Measurements from ENCODE around the gene ITGA4.

Gene ITGA4

GRCh38 chr2:181516992-181517391 lies 59.8 kb downstream of the ITGA4 start:
- H3K4me1 Mint-ChIP-seq (ENCODE audit: low read depth), result peaks cover 54% of the 10 kb centered on the region
- DNase-seq, result no peak
- H3K9me3 Mint-ChIP-seq, result no peaks in the 10 kb centered on the region
- peak overlapping the region; percentile 80 for H3K27ac Mint-ChIP-seq
- H3K36me3 Mint-ChIP-seq (ENCODE audit: low read depth), result peaks cover 93% of the 10 kb centered on the region
- no peak overlapping the region for H3K4me3 Mint-ChIP-seq
- no peaks in the 10 kb centered on the region for H3K27me3 Mint-ChIP-seq

GRCh38 chr2:181517685-181518301 lies 60.6 kb downstream of the ITGA4 start:
- Mint-ChIP-seq H3K27ac (peak overlapping the region; percentile 80), H3K4me3 (no peak overlapping the region), H3K9me3 (no peaks in the 10 kb centered on the region), H3K36me3 (ENCODE audit: low read depth) (peaks cover 93% of the 10 kb centered on the region), H3K4me1 (ENCODE audit: low read depth) (peaks cover 49% of the 10 kb centered on the region), H3K27me3 (no peaks in the 10 kb centered on the region)
- no peak for DNase-seq

- Mint-ChIP-seq H3K27me3 (no peaks in the 10 kb centered on the region), H3K9me3 (no peaks in the 10 kb centered on the region), H3K4me3 (no peak overlapping the region), H3K4me1 (ENCODE audit: low read depth) (peaks cover 28% of the 10 kb centered on the region), H3K36me3 (ENCODE audit: low read depth) (peaks cover 90% of the 10 kb centered on the region), H3K27ac (peak overlapping the region; percentile 38)
- no peak for DNase-seq
Observed at GRCh38 chr2:181520253-181520652, 63.1 kb downstream of the ITGA4 start.

- H3K27ac Mint-ChIP-seq, result peak overlapping the region; percentile 3
- no peak for DNase-seq
- no peaks in the 10 kb centered on the region for H3K27me3 Mint-ChIP-seq
- no peaks in the 10 kb centered on the region for H3K4me1 Mint-ChIP-seq (ENCODE audit: low read depth)
- H3K4me3 Mint-ChIP-seq, result no peak overlapping the region
- H3K9me3 Mint-ChIP-seq, result no peaks in the 10 kb centered on the region
- H3K36me3 Mint-ChIP-seq (ENCODE audit: low read depth), result peaks cover 90% of the 10 kb centered on the region
Observed at GRCh38 chr2:181523756-181524155, 66.6 kb downstream of the ITGA4 start.

GRCh38 chr2:181526014-181526413 lies 68.8 kb downstream of the ITGA4 start:
- H3K27me3 Mint-ChIP-seq, result no peaks in the 10 kb centered on the region
- H3K9me3 Mint-ChIP-seq, result no peaks in the 10 kb centered on the region
- H3K4me3 Mint-ChIP-seq, result no peak overlapping the region
- H3K4me1 Mint-ChIP-seq (ENCODE audit: low read depth), result no peaks in the 10 kb centered on the region
- no peak overlapping the region for H3K27ac Mint-ChIP-seq
- peaks cover 89% of the 10 kb centered on the region for H3K36me3 Mint-ChIP-seq (ENCODE audit: low read depth)
- no peak for DNase-seq

GRCh38 chr2:181527058-181527457 lies 69.9 kb downstream of the ITGA4 start:
- peaks cover 89% of the 10 kb centered on the region for H3K36me3 Mint-ChIP-seq (ENCODE audit: low read depth)
- H3K27me3 Mint-ChIP-seq, result no peaks in the 10 kb centered on the region
- no peak overlapping the region for H3K4me3 Mint-ChIP-seq
- no peaks in the 10 kb centered on the region for H3K9me3 Mint-ChIP-seq
- H3K4me1 Mint-ChIP-seq (ENCODE audit: low read depth), result no peaks in the 10 kb centered on the region
- DNase-seq, result no peak
- H3K27ac Mint-ChIP-seq, result no peak overlapping the region

- Mint-ChIP-seq H3K36me3 (ENCODE audit: low read depth) (peaks cover 87% of the 10 kb centered on the region), H3K27me3 (no peaks in the 10 kb centered on the region), H3K4me1 (ENCODE audit: low read depth) (no peaks in the 10 kb centered on the region), H3K27ac (peak overlapping the region; percentile 18), H3K4me3 (no peak overlapping the region), H3K9me3 (no peaks in the 10 kb centered on the region)
- DNase-seq, result no peak
Observed at GRCh38 chr2:181528441-181528840, 71.3 kb downstream of the ITGA4 start.

GRCh38 chr2:181536730-181537129 lies 79.5 kb downstream of the ITGA4 start:
- Mint-ChIP-seq H3K4me3 (no peak overlapping the region), H3K4me1 (ENCODE audit: low read depth) (no peaks in the 10 kb centered on the region), H3K27ac (no peak overlapping the region), H3K36me3 (ENCODE audit: low read depth) (peaks cover 90% of the 10 kb centered on the region), H3K27me3 (no peaks in the 10 kb centered on the region), H3K9me3 (peaks cover 2% of the 10 kb centered on the region)
- DNase-seq, result no peak

- H3K27ac Mint-ChIP-seq, result no peak overlapping the region
- DNase-seq, result no peak
- H3K27me3 Mint-ChIP-seq, result no peaks in the 10 kb centered on the region
- no peaks in the 10 kb centered on the region for H3K4me1 Mint-ChIP-seq (ENCODE audit: low read depth)
- peaks cover 56% of the 10 kb centered on the region for H3K36me3 Mint-ChIP-seq (ENCODE audit: low read depth)
- no peak overlapping the region for H3K4me3 Mint-ChIP-seq
- peaks cover 2% of the 10 kb centered on the region for H3K9me3 Mint-ChIP-seq
Observed at GRCh38 chr2:181540421-181540820, 83.2 kb downstream of the ITGA4 start.

- H3K4me3 Mint-ChIP-seq, result no peak overlapping the region
- H3K4me1 Mint-ChIP-seq (ENCODE audit: low read depth), result peaks cover 2% of the 10 kb centered on the region
- peaks cover 43% of the 10 kb centered on the region for H3K36me3 Mint-ChIP-seq (ENCODE audit: low read depth)
- peaks cover 2% of the 10 kb centered on the region for H3K9me3 Mint-ChIP-seq
- no peak for DNase-seq
- H3K27me3 Mint-ChIP-seq, result no peaks in the 10 kb centered on the region
- H3K27ac Mint-ChIP-seq, result no peak overlapping the region
Observed at GRCh38 chr2:181542170-181542569, 85.0 kb downstream of the ITGA4 start.

- Mint-ChIP-seq H3K4me3 (no peak overlapping the region), H3K36me3 (ENCODE audit: low read depth) (peaks cover 4% of the 10 kb centered on the region), H3K9me3 (no peaks in the 10 kb centered on the region), H3K4me1 (ENCODE audit: low read depth) (peaks cover 2% of the 10 kb centered on the region), H3K27ac (no peak overlapping the region), H3K27me3 (no peaks in the 10 kb centered on the region)
- DNase-seq, result no peak
Observed at GRCh38 chr2:181546086-181546485, 88.9 kb downstream of the ITGA4 start.

GRCh38 chr2:181552808-181553207 lies 95.6 kb downstream of the ITGA4 start:
- no peak overlapping the region for H3K27ac Mint-ChIP-seq
- H3K4me1 Mint-ChIP-seq (ENCODE audit: low read depth), result no peaks in the 10 kb centered on the region
- no peaks in the 10 kb centered on the region for H3K27me3 Mint-ChIP-seq
- no peaks in the 10 kb centered on the region for H3K9me3 Mint-ChIP-seq
- H3K4me3 Mint-ChIP-seq, result no peak overlapping the region
- H3K36me3 Mint-ChIP-seq (ENCODE audit: low read depth), result no peaks in the 10 kb centered on the region
- no peak for DNase-seq

GRCh38 chr2:181553244-181553643 lies 96.1 kb downstream of the ITGA4 start:
- no peaks in the 10 kb centered on the region for H3K4me1 Mint-ChIP-seq (ENCODE audit: low read depth)
- H3K27ac Mint-ChIP-seq, result no peak overlapping the region
- H3K27me3 Mint-ChIP-seq, result no peaks in the 10 kb centered on the region

GRCh38 chr2:181554061-181554830 lies 97.1 kb downstream of the ITGA4 start:
- Mint-ChIP-seq H3K4me1 (ENCODE audit: low read depth) (no peaks in the 10 kb centered on the region), H3K4me3 (no peak overlapping the region), H3K27me3 (no peaks in the 10 kb centered on the region), H3K9me3 (no peaks in the 10 kb centered on the region), H3K27ac (no peak overlapping the region), H3K36me3 (ENCODE audit: low read depth) (no peaks in the 10 kb centered on the region)
- DNase-seq, result no peak

More at GRCh38 chr2:181553244-181553643, 96.1 kb downstream of the ITGA4 start:
- Mint-ChIP-seq H3K4me3 (no peak overlapping the region), H3K36me3 (ENCODE audit: low read depth) (no peaks in the 10 kb centered on the region), H3K9me3 (no peaks in the 10 kb centered on the region)
- DNase-seq, result no peak

- H3K36me3 Mint-ChIP-seq (ENCODE audit: low read depth), result no peaks in the 10 kb centered on the region
- no peak overlapping the region for H3K4me3 Mint-ChIP-seq
- H3K9me3 Mint-ChIP-seq, result no peaks in the 10 kb centered on the region
- H3K4me1 Mint-ChIP-seq (ENCODE audit: low read depth), result no peaks in the 10 kb centered on the region
- no peaks in the 10 kb centered on the region for H3K27me3 Mint-ChIP-seq
- no peak for DNase-seq
- no peak overlapping the region for H3K27ac Mint-ChIP-seq
Observed at GRCh38 chr2:181558371-181558770, 101.2 kb downstream of the ITGA4 start.
